IMR-90 (cell line): ENCODE measurements around the gene SERPINB10.

Source experiments
- POLR2A ChIP-seq: IDR thresholded peaks from 2 replicates; pipeline ENCODE4 v1.6.1; 2012; ENCODE audit warnings: mild to moderate bottlenecking, low read depth, low read length
- RAD21 ChIP-seq: IDR thresholded peaks from 2 replicates; pipeline ENCODE4 v1.6.1; 2012; ENCODE audit warnings: low read length, improper control_type of control experiment
- TF ChIP-seq, protein P1 (sequence below): conservative IDR thresholded peaks from 2 replicates; pipeline ENCODE4 v1.5.1; 2012; ENCODE audit warnings: mild to moderate bottlenecking, low read depth, low read length, improper control_type of control experiment

DNA sequence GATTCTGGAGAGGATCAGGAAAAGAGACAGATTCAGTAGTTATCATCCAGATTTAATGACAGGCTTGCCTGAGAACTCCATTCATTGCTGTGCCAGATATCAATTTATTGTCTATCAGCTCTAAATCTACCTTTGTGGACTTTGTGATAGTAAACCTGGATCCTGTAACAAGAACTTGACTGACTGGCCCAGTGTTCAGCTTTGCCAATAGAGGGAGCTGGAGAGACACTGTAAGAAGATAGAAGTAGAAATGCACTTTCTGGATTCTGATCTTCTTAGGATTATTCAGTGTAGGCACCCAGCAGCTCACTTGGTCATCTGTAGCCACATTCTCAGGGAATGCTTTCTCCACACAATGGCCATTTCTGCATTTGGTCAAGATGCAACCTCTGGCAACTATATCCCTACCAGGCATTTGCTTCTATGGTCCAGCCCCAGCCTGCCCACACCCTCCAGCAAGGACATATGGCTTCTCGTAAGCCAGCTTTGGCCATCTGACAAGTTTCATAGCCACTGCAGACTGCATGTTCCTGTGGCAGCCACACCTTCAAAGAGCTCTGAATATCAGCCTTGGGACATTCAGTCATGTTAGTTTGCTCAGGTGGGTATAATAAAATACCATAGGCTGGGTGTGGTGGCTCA is 56.0 kb downstream of the SERPINB10 start:
- TF ChIP-seq, protein P1, sequence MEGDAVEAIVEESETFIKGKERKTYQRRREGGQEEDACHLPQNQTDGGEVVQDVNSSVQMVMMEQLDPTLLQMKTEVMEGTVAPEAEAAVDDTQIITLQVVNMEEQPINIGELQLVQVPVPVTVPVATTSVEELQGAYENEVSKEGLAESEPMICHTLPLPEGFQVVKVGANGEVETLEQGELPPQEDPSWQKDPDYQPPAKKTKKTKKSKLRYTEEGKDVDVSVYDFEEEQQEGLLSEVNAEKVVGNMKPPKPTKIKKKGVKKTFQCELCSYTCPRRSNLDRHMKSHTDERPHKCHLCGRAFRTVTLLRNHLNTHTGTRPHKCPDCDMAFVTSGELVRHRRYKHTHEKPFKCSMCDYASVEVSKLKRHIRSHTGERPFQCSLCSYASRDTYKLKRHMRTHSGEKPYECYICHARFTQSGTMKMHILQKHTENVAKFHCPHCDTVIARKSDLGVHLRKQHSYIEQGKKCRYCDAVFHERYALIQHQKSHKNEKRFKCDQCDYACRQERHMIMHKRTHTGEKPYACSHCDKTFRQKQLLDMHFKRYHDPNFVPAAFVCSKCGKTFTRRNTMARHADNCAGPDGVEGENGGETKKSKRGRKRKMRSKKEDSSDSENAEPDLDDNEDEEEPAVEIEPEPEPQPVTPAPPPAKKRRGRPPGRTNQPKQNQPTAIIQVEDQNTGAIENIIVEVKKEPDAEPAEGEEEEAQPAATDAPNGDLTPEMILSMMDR: peak; percentile 86
- TF ChIP-seq POLR2A (no peak), RAD21 (peak; percentile 72)
